DMS 273 (cell line): ENCODE data around the gene UBN1.
A peak's percentile ranks its signal among the peaks of the same experiment; 100 is the strongest.

Experiments used
- DNase-seq: peaks from one replicate; lab custom pipeline; 2025; ENCODE audit not compliant: unreplicated experiment; lab: John Stamatoyannopoulos, UW

Gene UBN1

GRCh38 chr16:4846901-4847773 is at the start of gene UBN1, which contains the start of gene GLYR1:
Gene UBN1, plus strand, starts transcription at chr16:4847481. Its CDS starts 5,437 bp downstream, at chr16:4852918.
Gene GLYR1, minus strand, starts transcription at chr16:4847288. Its CDS starts 23 bp downstream, at chr16:4847265.
- DNase-seq, result peak; percentile 99

- no peak for DNase-seq
These were observed 49.5 kb upstream of the UBN1 start for GRCh38 chr16:4797805-4798252.

DNA sequence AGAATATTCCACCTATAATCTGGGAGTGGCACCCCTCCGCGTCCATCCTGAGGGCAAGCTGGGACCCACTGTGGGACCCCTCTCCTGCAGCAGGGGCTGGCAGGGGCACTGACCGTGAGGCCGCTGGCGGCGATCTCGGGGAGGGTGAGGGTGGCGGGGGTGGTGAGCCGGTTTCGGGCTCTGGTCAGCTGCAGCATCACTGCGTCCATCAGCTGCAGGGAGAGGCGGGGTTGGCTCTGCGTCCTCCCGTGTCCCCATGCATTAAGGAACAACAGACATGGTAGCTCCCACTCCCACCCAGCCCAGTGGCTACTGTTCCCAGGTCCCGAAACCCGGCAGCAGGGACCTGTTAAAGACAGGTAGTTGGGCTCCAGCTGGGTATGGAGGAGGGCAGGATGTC is 48.8 kb upstream of the UBN1 start:
- no peak for DNase-seq

GRCh38 chr16:4799171-4799855 is 48.0 kb upstream of the UBN1 start:
- no peak for DNase-seq

DNA sequence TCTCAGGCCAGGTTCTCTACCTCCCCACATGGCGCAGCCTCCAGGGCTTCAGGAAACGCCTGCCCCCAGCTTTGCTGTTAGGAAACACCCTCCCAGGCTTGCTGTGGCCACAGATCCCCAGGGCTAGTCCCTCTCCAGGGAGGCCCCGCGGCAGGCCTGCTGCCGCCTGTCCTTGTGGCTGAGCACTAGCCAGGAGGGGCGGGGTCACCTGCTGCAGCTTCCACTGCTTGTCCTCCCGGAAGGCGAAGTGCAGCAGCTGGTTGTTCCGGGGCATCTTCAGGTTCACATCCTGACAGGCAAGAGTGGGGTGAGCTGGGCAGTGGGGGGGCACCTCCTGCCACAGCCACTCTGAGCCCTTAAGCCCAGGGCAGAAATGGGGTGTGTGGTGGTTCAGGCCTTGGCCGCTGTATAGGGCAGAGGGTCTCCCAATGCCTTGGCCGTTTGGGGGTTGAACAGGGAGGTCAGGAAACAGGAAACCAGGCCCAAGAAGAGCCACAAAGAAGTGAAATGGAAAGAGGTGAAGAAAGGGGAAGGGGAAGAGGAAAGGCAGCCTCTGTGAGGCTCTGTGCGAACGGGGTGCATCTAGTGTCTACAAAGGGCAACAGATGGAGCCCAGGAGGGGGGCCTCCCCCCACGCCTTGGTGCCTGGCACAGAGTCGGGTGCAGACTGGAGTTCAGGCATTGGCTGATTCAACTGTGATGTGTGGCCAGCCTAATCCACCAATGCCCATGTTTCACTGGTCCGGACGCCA is 46.8 kb upstream of the UBN1 start:
- peak; percentile 91 for DNase-seq

- peak; percentile 47 for DNase-seq
These were observed 46.0 kb upstream of the UBN1 start for GRCh38 chr16:4801051-4801961.

DNA sequence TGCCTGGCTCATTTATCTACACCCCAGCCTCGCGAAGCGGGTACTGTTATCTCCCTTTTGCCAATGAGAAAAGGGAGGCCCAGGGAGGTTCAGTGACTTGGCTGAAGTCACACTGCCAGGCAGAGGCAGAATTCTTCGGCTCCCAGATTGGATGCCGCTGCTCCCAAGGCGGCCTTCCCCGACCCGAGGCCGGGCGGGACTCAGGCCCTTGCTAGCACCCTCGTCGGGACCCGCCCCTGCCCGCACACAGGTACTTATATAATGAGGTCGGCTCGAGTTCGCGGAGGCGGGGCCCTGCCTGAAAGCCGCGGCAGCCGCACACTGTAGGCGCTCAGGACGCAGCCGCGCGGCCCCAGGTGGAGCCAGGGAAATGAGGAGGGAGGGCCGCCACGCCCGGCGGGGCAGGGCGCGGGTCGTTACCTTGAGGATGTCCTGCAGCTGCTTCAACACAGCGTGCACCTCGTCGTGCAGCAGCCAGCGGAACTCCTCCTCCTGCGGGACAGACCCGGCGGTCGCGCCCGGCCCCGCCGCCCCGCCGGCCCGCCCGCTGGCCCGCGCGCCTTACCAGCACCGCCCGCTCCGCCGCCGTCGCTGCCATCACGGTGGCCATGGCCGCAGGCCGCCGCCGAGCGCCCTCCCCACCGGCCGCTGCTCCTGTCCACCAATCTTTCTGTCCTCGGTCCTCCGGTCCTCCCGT is 45.2 kb upstream of the UBN1 start, which contains the start of gene ROGDI:
Gene ROGDI, minus strand, starts transcription at position 672 of the 697 bp plus-strand sequence. Its CDS starts 62 bp downstream, at position 610.
- peak; percentile 92 for DNase-seq

DNA sequence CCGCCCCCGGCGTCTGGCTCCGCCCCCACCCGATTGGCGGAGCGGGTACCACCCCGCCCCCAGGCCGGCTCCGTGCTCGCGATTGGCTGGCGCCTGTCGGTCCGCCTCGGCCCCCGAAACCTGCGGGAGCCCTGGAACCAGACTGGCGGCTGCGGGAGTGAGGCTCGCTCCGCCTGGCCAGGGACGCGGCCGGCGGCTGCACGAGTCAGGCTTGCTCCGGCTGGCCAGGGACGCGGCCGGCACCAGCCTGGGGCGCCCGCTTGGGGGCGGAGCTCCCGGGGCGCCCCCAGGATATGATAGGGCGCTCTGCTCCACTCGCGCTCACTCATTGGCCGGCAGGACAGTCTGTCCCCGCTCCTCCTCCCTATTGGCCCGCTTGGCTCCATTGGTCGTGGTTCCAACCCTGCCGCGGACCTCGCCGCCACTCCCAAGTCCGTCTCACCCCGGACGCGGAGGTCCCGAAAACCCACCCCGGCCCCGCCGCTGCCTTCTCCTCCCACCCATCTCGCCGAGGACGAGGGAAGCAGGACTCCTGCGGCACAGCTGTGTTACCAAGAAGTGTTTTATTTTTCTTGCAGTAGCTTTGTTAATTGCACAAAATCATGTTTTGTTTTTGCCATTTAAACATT is 44.5 kb upstream of the UBN1 start:
- peak; percentile 98 for DNase-seq

DNA sequence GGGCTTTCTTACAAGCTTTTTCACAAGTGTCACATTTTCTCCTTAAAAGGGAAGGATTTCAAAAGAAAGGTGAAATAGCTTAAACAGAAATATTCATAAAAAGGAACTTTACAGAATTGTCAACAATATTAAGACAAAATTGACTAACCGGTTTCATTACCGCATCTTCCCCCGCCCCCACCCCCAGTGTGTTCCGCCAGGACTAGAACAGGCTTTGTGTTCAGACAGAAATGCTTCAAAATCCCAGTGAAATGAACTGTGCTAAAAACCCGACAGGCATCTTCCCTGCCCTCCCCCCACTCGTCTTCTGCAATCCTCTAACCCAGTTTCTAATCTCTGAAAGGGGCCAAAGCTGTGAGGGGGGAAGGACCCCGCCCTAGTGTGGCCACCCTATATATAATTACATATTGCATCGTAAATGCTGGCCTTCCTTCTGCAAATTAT is 43.9 kb upstream of the UBN1 start:
- DNase-seq, result no peak

- DNase-seq, result peak; percentile 36
These were observed 43.2 kb upstream of the UBN1 start for GRCh38 chr16:4803898-4804762.

DNA sequence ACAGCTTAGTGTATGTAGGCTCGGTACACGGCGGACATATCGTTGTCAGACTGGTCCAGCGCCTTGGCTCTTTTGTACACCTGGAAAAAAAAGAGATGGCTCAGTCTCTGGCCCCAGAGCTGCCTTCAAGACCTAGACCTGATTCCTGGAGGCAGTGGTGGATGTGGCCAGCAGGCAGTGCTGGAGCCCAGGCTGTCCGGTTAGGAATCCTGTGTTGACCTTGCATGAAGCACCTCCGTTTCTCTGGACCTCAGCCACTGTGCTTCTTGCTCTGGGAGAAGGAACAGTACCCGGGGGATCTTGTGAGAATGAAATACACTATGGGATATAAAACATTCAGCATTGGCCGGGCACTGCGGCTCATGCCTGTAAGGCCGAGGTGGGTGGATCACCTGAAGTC is 42.0 kb upstream of the UBN1 start:
- DNase-seq, result no peak

DNA sequence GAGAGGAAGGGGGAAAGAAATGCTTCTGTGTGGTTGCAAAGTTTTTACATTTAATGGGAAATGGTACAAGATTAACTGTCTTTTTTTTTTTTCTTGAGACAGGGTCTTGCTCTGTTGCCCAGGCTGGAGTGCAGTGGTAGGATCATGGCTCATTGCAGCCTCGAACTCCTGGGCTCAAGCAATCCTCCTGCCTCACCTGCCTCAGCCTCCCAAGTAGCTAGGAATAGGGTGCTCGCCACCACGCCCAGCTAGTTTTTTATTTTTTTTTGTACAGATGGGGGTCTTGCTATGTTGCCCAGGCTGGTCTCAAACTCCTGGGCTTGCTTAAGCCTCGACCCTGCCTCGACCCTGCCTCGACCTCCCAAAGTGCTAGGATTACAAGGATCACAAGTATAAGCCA is 41.0 kb upstream of the UBN1 start:
- DNase-seq, result no peak

GRCh38 chr16:4811242-4811641 is 36.0 kb upstream of the UBN1 start:
- DNase-seq, result no peak

DNA sequence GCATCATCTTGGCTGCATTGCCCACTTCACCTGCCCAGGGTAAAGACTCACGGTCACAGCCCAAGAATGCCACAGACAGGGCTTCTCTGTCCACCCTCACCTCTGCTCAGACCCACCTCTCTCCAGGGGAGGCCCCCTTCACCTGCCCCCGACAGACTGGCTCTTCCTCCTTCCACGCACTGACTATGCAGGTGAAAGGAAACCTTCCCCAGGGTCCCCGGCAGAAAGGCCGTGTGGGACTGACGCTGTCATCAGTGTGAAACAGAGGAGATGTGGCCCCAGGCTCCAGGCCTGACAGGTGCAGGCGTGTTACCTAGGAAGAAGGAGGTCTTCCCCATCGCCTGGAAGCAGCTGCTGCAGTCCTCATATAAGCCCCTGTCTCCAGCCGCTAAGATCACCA is 35.5 kb upstream of the UBN1 start:
- no peak for DNase-seq

GRCh38 chr16:4813251-4814003 is 33.9 kb upstream of the UBN1 start:
- DNase-seq, result no peak

GRCh38 chr16:4814046-4814445 is 33.2 kb upstream of the UBN1 start:
- DNase-seq, result no peak

GRCh38 chr16:4814542-4815173 is 32.6 kb upstream of the UBN1 start:
- no peak for DNase-seq
